B cell (primary cell): ENCODE data around the gene EP300.

Experiments
- CTCF ChIP-seq: fragments of 200-600 bp; IDR thresholded peaks from one replicate; pipeline ENCODE4 v1.8.0; 2022; ENCODE audit warnings: antibody characterized with exemption, mild to moderate bottlenecking
- EZH2 ChIP-seq: IDR thresholded peaks from 2 replicates; pipeline ENCODE4 v1.6.1; 2012; ENCODE audit warnings: borderline replicate concordance, low read depth, mild to moderate bottlenecking, moderate library complexity, low read length; ENCODE audit not compliant: insufficient read depth, poor library complexity, severe bottlenecking

- TF ChIP-seq EZH2: no peak
- no peak for TF ChIP-seq CTCF
Measured at GRCh38 chr22:41074061-41074460, 18.3 kb upstream of the EP300 start.
